HG03103 (cell line): ENCODE data around the gene LLGL2.

Experiments
- ATAC-seq: cut with Tn5 transposase; IDR thresholded peaks from one replicate; pipeline ENCODE4 v1.9.1; 2021; ENCODE audit warnings: low read depth; ENCODE audit not compliant: unreplicated experiment

LLGL2 gene

DNA sequence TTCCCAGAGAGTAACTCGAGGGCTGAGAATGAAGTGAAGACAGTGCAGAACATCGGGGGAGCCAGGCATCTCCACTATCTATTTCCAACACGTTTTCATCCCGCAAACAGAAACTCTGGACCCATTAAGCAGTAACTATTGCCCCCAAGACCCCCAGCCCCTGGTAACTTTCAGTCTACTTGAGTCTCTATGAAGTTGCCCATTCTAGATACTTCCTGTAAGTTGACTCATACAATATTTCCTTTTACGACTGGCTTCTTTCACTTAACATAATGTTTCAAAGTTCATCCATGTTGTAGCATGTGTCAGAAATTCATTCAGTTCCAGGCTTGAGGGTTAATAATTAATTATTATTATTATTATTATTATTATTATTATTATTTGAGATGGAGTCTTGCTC, 81.6 kb downstream of the LLGL2 start:
- no peak for ATAC-seq

DNA sequence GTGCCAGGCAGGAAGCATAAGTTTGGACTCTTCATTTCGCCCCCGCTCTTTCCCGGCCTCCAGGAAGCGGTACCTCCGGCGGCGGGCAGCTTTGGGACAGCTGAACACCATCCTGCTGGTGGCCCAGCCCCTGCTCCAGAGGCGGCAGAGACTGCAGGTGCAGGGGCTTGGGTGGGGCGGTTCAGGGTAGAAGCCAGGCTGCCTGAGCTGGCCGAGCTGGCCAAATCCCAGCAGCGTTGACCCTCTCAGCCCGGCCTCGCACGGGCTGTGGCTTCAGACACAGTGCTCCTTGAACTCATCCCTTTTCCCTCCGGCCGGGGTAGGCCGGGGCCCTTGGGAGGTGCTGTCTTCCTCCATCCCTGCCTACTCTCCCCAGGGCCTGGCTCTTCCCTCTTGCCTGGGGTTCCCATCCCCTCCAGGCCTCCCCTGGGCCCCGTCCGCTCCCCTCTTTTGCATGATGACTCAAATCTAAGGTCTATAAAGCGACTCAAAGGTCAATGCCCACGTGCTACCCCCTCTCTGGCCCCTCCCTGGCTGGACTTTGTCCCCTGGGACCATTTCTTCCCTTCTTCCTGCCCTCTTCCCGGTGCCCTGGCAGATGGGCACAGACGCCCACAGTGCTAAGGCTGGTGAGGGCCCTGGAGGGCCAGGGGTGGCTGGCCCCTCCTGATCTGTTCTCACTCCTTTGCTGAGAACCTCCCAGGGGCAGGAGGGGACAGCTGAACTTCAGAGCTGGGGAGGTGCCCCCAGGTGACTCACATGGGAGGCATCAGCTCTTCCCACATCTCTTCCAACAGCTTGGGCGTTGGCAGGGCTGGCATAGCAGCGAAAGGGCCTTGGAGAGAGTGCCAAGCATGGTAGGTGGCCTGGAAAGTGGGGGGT, 84.8 kb downstream of the LLGL2 start:
- ATAC-seq = no peak

DNA sequence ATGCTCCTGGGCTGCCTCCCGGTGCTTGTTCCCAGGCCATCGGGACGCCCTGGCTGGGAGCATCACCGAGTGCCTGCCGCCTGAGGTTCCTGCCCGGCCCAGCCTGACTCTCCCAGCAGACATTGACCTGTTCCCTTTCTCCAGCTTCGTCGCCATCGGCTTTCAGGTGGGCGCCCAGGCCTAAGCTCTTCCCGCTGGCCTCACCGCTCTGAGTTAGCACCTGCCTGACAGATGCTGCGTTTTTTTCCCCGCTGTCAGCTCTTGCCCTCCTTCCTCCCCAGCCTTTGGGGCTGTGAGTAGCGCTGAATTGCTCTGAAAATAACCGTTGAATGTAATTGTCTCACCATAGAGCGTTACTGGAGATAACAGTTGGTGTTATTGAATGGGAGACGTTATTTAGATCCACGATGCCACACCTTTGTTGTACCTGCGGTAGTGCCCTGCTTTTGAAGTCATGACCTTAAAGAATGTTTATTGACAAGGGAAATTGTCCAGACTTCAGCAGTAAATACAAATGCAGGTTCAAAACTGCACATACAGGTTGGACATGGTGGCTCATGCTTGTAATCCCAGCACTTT, 86.4 kb downstream of the LLGL2 start:
- ATAC-seq = no peak

DNA sequence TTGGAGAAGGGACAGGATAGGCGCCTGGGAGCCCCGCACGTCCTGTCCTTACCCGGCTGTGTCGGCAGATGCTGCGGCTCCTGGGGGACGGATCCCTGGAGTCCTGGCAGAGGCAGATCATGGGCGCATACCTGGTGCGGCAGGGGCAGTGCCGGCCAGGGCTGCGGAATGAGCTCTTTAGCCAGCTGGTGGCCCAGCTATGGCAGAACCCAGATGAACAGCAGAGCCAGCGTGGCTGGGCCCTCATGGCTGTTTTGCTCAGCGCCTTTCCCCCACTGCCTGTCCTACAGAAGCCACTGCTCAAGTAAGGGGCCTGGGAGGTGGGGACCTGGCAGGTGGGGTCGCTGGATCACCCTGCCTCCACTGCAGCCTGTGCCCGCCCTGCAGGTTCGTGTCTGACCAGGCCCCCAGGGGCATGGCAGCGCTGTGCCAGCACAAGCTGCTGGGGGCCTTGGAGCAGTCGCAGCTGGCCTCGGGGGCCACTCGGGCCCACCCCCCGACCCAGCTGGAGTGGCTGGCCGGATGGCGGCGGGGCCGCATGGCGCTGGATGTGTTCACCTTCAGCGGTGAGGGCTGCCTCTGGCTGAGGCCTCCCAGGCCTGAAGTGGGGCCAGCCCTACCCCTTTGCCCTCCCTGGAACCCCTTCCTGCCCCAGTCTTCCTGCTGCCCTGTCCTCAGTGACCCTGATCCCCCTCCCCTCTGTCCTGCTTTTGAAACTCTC, 87.6 kb downstream of the LLGL2 start:
- no peak for ATAC-seq

DNA sequence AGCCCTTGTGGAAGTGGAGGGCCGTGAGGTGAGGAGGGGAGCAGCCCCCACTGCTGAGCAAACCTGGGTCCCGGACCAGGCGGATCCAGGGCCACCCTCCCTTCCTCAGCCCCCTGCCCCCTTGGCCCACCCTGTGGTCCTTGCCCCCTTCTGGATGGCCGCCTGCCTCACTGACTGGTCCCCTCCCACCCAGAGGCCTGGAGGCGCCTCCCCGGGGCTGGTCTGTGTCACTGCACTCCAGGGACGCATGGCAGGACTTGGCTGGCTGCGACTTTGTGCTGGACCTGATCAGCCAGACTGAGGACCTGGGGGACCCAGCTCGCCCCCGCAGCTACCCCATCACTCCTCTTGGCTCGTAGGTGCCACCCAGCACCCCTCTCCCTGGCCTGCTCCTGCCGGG, 88.5 kb downstream of the LLGL2 start:
- no peak for ATAC-seq

DNA sequence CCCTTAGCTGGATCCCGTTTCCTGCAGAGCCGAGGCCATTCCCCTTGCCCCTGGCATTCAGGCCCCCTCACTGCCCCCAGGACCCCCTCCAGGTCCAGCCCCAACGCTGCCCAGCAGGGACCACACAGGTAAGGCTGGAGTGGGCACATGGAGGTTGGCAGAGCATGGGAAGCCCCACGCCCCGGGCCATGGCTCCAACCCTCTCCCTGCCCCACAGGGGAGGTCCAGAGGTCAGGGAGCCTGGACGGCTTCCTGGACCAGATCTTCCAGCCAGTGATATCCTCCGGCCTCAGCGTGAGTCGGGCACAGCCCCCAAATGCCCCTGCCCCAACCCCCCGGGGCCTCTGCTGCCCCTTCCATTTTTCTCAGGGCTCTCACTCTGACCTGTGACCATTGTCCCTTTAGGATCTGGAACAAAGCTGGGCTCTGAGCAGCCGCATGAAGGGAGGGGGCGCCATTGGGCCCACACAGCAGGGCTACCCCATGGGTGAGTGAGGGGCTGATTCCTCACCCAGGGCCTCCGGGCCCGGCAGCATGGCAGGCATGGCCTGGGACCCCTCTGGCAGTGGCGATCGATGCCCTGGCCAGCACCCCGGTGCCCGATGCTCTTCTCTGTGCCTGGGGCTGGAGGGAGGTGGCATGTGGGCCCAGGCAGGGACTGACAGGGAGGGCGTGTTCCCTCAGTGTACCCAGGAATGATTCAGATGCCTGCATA, 89.2 kb downstream of the LLGL2 start:
- ATAC-seq = no peak

DNA sequence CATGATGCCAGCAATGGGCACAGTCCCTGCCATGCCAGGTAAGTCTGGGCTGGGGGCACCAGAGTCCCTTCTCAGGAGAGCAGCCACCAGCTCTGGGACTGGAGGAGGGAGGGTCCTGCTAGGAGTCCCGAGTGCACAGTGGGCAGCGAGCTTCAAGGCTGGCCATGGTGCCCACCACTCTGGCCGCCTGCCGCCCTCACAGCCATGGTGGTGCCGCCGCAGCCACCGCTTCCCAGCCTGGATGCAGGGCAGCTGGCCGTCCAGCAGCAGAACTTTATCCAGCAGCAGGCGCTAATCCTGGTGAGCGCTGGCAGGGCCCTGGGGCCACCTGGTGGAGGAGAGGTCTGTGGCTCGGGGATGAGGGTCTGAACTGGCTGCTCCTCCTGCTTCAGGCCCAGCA, 89.8 kb downstream of the LLGL2 start:
- no peak for ATAC-seq

DNA sequence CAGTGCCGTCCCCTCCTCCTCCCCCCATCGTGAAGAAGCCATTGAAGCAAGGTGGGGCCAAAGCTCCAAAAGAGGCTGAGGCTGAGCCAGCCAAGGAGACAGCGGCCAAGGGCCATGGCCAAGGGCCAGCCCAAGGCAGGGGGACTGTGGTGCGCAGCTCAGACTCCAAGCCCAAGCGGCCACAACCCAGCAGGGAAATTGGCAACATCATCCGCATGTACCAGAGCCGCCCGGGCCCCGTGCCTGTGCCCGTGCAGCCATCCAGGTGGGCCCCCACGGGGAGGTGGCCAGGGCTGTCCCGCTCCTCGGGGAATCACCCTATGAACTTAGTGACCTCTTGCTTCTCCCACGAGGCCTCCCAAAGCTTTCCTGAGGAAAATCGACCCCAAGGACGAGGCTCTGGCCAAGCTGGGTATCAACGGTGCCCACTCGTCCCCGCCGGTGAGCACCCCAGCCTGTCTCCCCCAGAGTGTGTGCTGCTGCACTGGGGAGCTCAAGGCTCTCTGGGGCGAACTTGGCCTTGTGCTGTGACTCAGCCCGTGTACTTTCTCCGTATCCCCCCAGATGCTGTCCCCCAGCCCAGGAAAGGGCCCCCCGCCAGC, 91.1 kb downstream of the LLGL2 start:
- no peak for ATAC-seq

DNA sequence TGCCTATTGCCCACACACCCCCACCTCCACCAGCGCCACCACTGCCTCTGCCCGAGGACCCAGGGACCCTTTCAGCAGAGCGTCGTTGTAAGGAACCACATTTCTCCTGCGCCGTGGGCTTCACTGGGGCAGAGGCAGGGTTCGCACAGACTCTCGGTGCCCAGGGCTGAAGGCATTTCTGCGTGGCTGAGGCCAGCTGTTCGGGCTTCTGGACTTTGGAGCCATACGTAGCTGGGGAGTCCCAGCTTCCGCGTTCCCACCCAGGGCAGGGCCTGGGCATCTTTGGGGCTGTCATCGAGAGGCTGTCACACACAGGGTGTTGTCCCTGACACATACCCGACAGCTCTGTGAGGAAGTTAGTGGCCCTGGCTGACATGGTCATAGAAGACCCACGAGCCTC, 91.7 kb downstream of the LLGL2 start:
- ATAC-seq = no peak

DNA sequence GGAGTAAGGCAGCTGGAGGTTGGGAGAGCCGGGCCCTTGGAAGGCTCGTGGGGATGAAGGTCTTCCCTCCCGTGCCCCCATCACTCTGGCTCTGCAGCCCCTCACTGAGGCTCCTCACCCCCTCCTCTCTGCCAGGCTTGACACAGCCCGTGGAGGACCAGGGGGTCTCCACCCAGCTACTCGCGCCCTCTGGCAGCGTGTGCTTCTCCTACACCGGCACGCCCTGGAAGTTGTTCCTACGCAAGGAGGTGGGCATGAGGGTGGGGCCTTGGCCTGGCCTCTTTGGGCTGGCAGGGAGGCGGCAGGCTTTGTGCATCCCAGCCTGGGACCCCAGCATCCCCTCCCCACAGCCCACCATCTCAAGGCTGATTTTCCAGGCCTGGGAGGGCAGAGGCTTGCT, 92.2 kb downstream of the LLGL2 start:
- ATAC-seq = no peak

DNA sequence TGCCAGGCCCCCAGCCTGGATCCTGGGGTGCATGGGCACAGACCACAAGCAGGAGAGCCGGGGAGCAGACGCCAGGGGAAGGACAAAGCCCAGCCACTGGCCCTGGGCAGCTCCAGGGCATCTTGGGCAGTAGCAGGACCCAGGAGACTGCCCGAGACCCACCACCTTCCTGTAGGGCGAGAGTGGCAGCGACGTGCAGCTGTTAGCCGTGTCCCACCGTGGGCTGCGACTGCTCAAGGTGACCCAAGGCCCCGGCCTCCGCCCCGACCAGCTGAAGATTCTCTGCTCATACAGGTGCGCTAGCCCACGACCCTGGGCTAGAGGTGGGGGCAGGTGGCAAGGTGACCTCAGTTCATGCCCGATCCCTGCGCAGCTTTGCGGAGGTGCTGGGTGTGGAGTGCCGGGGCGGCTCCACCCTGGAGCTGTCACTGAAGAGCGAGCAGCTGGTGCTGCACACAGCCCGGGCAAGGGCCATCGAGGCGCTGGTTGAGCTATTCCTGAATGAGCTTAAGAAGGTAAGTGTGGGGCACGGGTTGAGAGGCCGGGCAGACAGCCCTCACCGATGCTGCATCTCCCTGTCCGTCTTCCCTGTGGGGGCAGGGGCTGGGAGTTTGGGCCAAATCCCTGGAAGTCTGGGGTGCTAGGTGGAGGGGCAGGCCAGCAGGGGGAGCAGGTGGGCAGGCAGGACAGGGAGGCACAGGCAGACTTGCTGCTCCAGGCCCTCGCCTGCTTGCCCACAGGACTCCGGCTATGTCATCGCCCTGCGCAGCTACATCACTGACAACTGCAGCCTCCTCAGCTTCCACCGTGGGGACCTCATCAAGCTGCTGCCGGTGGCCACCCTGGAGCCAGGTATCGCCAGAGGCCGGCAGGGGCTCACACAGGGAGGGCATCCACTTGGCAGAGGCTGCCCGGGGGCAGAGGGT, 94.3 kb downstream of the LLGL2 start:
- no peak for ATAC-seq

DNA sequence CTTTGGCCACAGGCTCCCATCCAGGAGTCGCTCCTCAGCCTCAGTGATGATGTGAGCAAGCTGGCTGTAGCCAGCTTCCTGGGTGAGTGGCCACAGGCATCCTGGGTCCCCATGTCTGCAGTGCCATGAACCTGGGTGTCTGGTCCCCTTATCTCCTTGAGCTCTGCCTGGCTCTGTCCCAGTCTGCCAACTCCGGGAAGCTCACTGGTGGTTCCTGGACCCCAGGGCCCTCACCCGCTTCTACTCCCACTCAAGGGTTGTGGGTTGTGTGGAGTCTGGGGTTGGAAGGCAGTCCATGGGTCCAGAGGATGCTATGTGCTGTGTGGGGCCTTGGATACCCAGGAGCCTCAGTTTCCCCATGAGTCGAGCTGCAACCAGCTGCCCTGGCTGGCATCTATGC, 96.0 kb downstream of the LLGL2 start:
- no peak for ATAC-seq

DNA sequence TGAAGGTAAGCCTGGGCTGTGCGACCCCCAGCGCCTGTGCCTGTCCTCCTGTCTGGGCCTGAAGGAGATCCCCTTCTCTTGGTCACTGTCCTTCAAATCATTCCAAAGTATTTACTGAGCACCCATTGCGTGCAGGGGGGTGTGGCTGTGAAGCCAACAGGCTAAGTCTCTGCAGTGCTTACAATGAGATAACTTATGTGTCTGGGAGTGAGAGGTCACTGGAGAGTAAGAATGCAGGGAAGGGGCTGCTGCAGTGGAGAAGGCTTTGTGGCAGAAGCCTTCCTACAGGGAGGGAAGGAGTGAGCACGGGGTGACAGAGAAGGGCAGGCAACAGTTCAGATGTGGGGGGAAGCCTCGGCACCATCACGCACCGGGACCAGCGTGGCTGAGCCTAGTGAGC, 96.6 kb downstream of the LLGL2 start:
- ATAC-seq = no peak

DNA sequence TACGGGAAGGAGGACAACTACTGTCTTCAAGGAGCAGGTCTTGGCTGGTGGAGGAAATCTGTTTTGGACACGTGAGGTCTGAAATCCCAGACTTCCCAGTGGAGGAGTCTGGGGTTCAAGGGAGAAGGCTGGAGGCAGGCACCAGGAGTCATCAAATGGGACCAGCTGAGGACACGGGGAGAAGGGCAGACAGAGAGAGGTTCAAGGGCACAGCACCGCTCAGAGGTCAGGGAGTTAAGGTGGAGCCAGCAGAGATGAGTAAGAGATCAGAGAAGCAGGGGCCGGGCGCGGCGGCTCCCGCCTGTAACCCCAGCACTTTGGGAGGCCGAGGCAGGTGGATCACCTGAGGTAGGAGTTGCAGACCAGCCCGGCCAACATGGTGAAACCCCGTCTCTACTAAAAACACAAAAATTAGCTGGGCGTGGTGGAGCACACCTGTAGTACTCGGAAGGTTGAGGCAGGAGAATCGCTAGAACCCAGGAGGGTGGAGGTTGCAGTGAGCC, 97.3 kb downstream of the LLGL2 start:
- ATAC-seq = no peak

DNA sequence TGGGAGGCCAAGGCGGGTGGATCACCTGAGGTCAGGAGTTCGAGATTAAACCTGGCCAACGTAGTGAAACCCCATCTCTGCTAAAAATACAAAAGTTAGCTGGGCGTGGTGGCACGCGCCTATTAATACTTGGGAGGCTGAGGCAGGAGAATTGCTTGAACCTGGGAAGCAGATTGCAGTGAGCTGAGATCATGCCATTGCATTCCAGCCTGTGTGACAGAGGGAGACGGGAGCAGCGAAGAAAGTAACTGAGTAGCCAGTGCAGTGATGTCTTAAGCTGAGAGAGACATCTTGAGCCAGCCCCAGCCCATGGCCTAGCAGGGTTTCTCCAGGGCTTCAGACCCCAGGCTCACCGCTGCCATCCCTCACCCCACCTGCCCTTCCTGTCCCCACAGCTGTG, 97.9 kb downstream of the LLGL2 start:
- no peak for ATAC-seq

DNA sequence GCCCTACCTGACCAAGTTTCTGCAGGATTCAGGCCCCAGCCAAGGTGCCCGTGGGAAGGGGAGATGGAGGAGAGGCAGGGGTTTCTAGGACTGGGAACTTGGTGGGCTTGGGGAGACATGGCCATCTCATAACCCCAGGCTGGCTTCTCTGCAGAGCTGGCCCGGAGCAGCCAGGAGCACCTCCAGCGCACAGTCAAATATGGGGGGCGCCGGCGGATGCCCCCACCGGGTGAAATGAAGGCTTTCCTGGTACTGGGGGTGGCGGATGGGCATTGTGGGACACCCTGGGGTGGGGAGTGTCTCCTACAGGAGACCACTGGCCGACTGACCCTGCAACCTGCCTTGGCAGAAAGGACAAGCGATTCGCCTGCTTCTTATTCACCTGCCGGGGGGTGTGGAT, 98.5 kb downstream of the LLGL2 start:
- ATAC-seq = no peak
